Keratinocyte (primary cell): Measurements from ENCODE around the gene CCDC88A. TPM values are rescaled to one million over a fixed set of nuclear protein-coding genes. Genes with fewer than 3 reads are reported as not detected.
A peak's percentile ranks its signal among the peaks of the same experiment; 100 is the strongest.

Source experiments
- DNase-seq: peaks from one replicate; pipeline ENCODE4 v3.0.0-alpha.2; 2011; ENCODE audit warnings: low read depth, missing footprints, low spot score
- FAIRE-seq: peaks from 2 replicates; lab custom pipeline; 2011; peaks lifted over from hg19 to GRCh38; lab: Jason Lieb, UNC
- H2AFZ ChIP-seq: 2 replicates; pipeline ENCODE4 v1.6.0; 2012; ENCODE audit warnings: low read length, control low read depth, inconsistent platforms; ENCODE audit not compliant: control insufficient read depth
- H3K27ac ChIP-seq: 2 replicates; pipeline ENCODE4 v1.5.1; 2011; ENCODE audit warnings: low read length; ENCODE audit not compliant: control insufficient read depth, insufficient read depth
- H3K27me3 ChIP-seq: 3 replicates; pipeline ENCODE4 v1.6.0; 2011; ENCODE audit warnings: low read length; ENCODE audit not compliant: control insufficient read depth, insufficient read depth; ENCODE audit errors: extremely low read depth
- H3K36me3 ChIP-seq, 2 experiments: 2 replicates in 1 of 2; 3 replicates in 1 of 2; pipeline ENCODE4 v1.5.1; 2011; ENCODE audit warnings: low read length in 2 of 2, mild to moderate bottlenecking in 1 of 2; ENCODE audit not compliant: control insufficient read depth in 2 of 2, insufficient read depth in 2 of 2; ENCODE audit errors: extremely low read depth in 1 of 2
- H3K4me1 ChIP-seq: 3 replicates; pipeline ENCODE4 v1.5.1; 2011; ENCODE audit warnings: low read length; ENCODE audit not compliant: control insufficient read depth, insufficient read depth; ENCODE audit errors: extremely low read depth
- H3K4me2 ChIP-seq: 3 replicates; pipeline ENCODE4 v1.6.0; 2011; ENCODE audit warnings: low read depth, low read length; ENCODE audit not compliant: control insufficient read depth, insufficient read depth; ENCODE audit errors: extremely low read depth
- H3K4me3 ChIP-seq, 3 experiments: fragments of 200-600 bp in 1 of 3; sonication (generic) in 1 of 3; 2 replicates in 2 of 3; 3 replicates in 1 of 3; pipeline ENCODE4 v1.5.1; 2011 to 2016; ENCODE audit warnings: low read length in 3 of 3, mild to moderate bottlenecking in 3 of 3, control low read depth in 2 of 3, inconsistent platforms in 1 of 3, low read depth in 1 of 3, mixed read lengths in 1 of 3, mixed run types in 1 of 3, moderate library complexity in 1 of 3; ENCODE audit not compliant: control insufficient read depth in 2 of 3, insufficient read depth in 2 of 3; ENCODE audit errors: extremely low read depth in 1 of 3
- H3K79me2 ChIP-seq: 2 replicates; pipeline ENCODE4 v1.6.0; 2012; ENCODE audit warnings: low read length; ENCODE audit not compliant: control insufficient read depth, insufficient read depth
- H3K9ac ChIP-seq: 3 replicates; pipeline ENCODE4 v1.6.0; 2011; ENCODE audit warnings: low read length; ENCODE audit not compliant: control insufficient read depth, insufficient read depth; ENCODE audit errors: extremely low read depth
- H3K9me1 ChIP-seq: 3 replicates; pipeline ENCODE4 v1.6.0; 2011; ENCODE audit warnings: low read length; ENCODE audit not compliant: control insufficient read depth, insufficient read depth; ENCODE audit errors: extremely low read depth
- H3K9me3 ChIP-seq: 2 replicates; pipeline ENCODE4 v1.5.1; 2012; ENCODE audit warnings: low read depth, low read length; ENCODE audit not compliant: control insufficient read depth
- H4K20me1 ChIP-seq: 3 replicates; pipeline ENCODE4 v1.6.0; 2011; ENCODE audit warnings: low read length; ENCODE audit not compliant: control insufficient read depth, insufficient read depth; ENCODE audit errors: extremely low read depth
- CTCF ChIP-seq, 3 experiments: IDR thresholded peaks in 1 of 3; conservative IDR thresholded peaks in 1 of 3; optimal IDR thresholded peaks in 1 of 3; 2 replicates in 2 of 3; 3 replicates in 1 of 3; pipeline versions ENCODE3 to v1.5.1; 2011; ENCODE audit warnings: low read length in 3 of 3, mild to moderate bottlenecking in 3 of 3, moderate library complexity in 2 of 3, control low read depth in 1 of 3, inconsistent platforms in 1 of 3; ENCODE audit not compliant: insufficient read depth in 2 of 3; ENCODE audit errors: extremely low read depth in 1 of 3
- EZH2 ChIP-seq: IDR thresholded peaks from one replicate; pipeline ENCODE4 v1.6.1; 2012; ENCODE audit warnings: inconsistent platforms, mild to moderate bottlenecking, low read length, moderate library complexity
- dilution Hi-C: fragments of 300-500 bp; cut with MboI; formaldehyde crosslinking; loops from one replicate; pipeline ENCODE4 v1.7.0; 2020; ENCODE audit warnings: low sequenced_read_pairs; ENCODE audit not compliant: extremely low pct_ligation_motif_present
- polyA plus RNA-seq, 5 experiments: library from polyadenylated mRNA; depleted of rRNA in 3 of 5; stranded (reverse) in 3 of 5; stranded (forward) in 1 of 5; unstranded in 1 of 5; fragments of >200 nt; gene quantifications; 1 replicate in 1 of 5; 2 replicates in 3 of 5; 3 replicates in 1 of 5; pipeline versions ENCODE4 v1.2.1 to v1.2.3, GENCODE V29; 2011 to 2012; ENCODE audit warnings: missing spikeins in 2 of 5, low read depth in 1 of 5, low replicate concordance in 1 of 5

Gene CCDC88A
- polyA plus RNA-seq, 1 donor (not counting 4 experiments of a cell fraction or from before 2014, with no cell fraction given) = 21.3 TPM

- no peak for DNase-seq
These were observed 104.7 kb downstream of the CCDC88A start for GRCh38 chr2:55314985-55315384.

GRCh38 chr2:55311444-55311870, 108.2 kb downstream of the CCDC88A start:
- DNase-seq = no peak

More at GRCh38 chr2:55314985-55315384, 104.7 kb downstream of the CCDC88A start:
- Histone ChIP-seq H3K79me2 (no peaks in the 10 kb centered on the region), H3K27ac (no peak overlapping the region), H3K9me1 (no peaks in the 10 kb centered on the region), H3K9me3 (no peaks in the 10 kb centered on the region), H4K20me1 (no peaks in the 10 kb centered on the region), H3K27me3 (no peaks in the 10 kb centered on the region), H3K4me3 (no peak overlapping the region), H3K4me2 (no peak overlapping the region), H3K4me1 (no peaks in the 10 kb centered on the region), H2AFZ (no peak overlapping the region), H3K9ac (no peak overlapping the region), H3K36me3 (peaks cover 7% of the 10 kb centered on the region in 2 experiments)
- no peak for TF ChIP-seq CTCF (optimal IDR thresholded peaks at IDR 0.05 in 1 of 3, IDR thresholded peaks at IDR 0.05 in 1 of 3, conservative IDR thresholded peaks at IDR 0.05 in 1 of 3; ENCODE audit: extremely low read depth in 1 of 3, insufficient read depth in 2 of 3, low read length in 3 of 3)
- no peak for FAIRE-seq
- dilution Hi-C loops = no loop called here

More at GRCh38 chr2:55311444-55311870, 108.2 kb downstream of the CCDC88A start:
- Histone ChIP-seq H3K9me1 (no peaks in the 10 kb centered on the region), H3K27me3 (no peaks in the 10 kb centered on the region), H2AFZ (no peak overlapping the region), H3K27ac (no peak overlapping the region), H3K4me2 (no peak overlapping the region), H4K20me1 (no peaks in the 10 kb centered on the region), H3K9ac (no peak overlapping the region), H3K4me1 (no peaks in the 10 kb centered on the region), H3K36me3 (peaks cover 7% of the 10 kb centered on the region in 2 experiments), H3K79me2 (no peaks in the 10 kb centered on the region), H3K4me3 (no peak overlapping the region), H3K9me3 (no peaks in the 10 kb centered on the region)
- peak; percentile 36 for FAIRE-seq
- peak in 2 of 3 experiments; percentile 34 to 42 for TF ChIP-seq CTCF (optimal IDR thresholded peaks at IDR 0.05 in 1 of 3, IDR thresholded peaks at IDR 0.05 in 1 of 3, conservative IDR thresholded peaks at IDR 0.05 in 1 of 3; ENCODE audit: extremely low read depth in 1 of 3, insufficient read depth in 2 of 3, low read length in 3 of 3)
- no peak for TF ChIP-seq EZH2
- dilution Hi-C loops = no loop called here
